K562 treated with DMSO at 1 percent for 48 hours (cell line): ENCODE measurements around the gene EGR2. TPM values are rescaled to one million over a fixed set of nuclear protein-coding genes. Genes with fewer than 3 reads are reported as not detected.

Source experiments
- total RNA-seq: library from RNA; unstranded; fragments of 300-600 nt; gene quantifications from 2 replicates; pipeline ENCODE4 v1.2.3, GENCODE V29; 2022; ENCODE audit warnings: low replicate concordance; ENCODE audit errors: extremely low read depth

The EGR2 gene
- not detected in 2 replicates for total RNA-seq

DNA sequence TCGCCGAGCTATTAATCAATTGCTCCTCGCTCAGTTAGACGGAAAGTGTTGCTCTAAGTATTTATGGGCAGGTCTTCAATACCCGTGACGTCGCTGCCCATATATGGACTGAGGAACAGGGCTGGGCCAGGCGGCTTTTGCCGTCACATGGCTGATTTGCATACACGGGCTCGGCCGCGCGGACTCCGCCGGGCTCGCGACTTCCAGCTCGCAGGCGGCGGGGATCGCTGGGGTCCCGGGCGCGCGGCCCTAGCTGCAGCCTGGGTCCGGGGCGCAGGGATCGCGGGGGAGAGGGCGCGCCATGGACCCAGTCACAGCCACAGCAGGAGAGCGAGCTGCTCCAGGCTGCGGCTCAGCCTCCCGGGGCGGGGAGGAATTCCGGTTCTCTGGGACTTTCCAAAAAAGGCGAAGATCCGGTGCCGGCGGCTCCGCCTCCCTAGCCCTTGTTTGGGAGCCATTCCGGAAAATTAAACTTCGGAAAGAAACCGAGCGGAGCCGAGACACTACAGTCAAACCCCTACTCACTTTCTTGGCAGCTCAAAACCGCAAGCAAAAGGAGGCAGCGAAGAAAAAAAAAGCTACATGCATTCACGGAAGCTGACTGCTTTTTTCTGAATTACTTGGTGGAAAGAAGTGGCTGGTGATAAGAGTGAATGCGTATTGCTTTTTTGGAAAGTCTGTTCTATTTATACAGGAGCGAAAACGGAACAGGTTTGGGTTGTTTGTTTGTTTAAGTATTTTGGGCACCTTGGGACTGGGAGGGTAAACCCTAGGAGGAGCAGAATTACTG, at the start of gene EGR2:
Gene EGR2, minus strand, starts transcription at position 36 of the 790 bp plus-strand sequence. CDS start 337 bp downstream, outside the sequence.

DNA sequence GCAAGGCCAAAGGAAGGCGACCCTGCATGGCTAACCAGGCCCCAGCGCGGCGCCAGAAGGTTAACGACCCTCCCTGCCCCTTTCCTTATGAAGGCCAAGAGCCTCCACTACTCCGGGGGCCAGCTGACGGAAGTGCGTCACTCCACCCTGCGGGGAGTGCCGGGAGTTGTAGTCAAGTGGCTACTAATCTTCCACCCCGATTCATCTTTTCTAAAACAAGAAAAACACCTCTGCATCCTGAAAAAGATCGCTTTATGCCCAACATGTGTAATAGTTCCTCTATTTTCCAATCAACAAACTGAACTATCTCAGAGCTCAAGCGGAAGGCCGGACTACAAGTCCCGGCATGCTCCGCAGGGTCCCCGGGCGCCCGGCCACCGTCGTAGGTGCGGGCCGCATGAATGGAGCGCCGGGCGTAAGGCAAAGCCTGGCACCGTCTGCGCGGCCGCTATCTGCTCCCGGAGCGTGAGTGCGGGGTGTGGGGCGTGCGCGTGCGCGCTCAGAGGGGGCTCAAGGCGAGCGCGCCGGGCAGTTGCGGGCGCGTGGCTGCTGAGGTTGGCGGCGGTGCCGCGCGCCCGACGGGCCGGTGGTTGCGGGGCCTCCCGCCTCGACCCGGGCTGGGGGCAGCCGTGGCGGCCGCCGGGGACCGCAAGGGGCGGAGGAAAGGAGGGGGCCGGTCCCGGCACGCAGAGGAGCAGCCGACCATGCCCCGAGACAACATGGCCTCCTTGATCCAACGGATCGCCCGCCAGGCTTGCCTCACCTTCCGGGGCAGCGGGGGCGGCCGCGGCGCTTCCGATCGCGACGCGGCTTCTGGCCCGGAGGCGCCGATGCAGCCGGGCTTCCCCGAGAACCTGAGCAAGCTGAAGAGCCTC, 11.6 kb downstream of the EGR2 start, which contains the start of gene ADO:
Gene ADO, plus strand, starts transcription at position 365 of the 875 bp plus-strand sequence. Its CDS starts 340 bp downstream, at position 705.

Other genes with a start within 250 kb of the EGR2 start
- not detected in 2 replicates for gene ADO, start 11.6 kb downstream of the EGR2 start, total RNA-seq